H1 (cell line): Measurements from ENCODE around the gene KLF13. TPM values are rescaled to one million over a fixed set of nuclear protein-coding genes. Genes with fewer than 3 reads are reported as not detected.

Experiments
- CTCF ChIA-PET: fragments of 300-600 bp; sonication (Branson Sonifier 250); formaldehyde crosslinking; loops from one replicate; lab custom pipeline; 2021; ENCODE audit not compliant: partially characterized antibody; lab: Charles Lee
- POLR2A ChIA-PET: fragments of 300-600 bp; sonication (Branson Sonifier 250); formaldehyde crosslinking; loops from one replicate; lab custom pipeline; 2021; ENCODE audit warnings: inconsistent platforms; ENCODE audit not compliant: partially characterized antibody; lab: Charles Lee
- DNase-seq, 2 experiments: peaks; one replicate each; pipeline versions ENCODE4 v3.0.0 to v3.0.0-alpha.2; 2010 to 2022; ENCODE audit warnings: low spot score in 2 of 2, low read depth in 1 of 2, mixed read lengths in 1 of 2
- FAIRE-seq: peaks from 2 replicates; lab custom pipeline; 2011; peaks lifted over from hg19 to GRCh38; lab: Jason Lieb, UNC
- H2AFZ ChIP-seq: 2 replicates; pipeline ENCODE4 v1.8.1; 2012; ENCODE audit warnings: low read length, inconsistent platforms
- H2AK5ac ChIP-seq: 2 replicates; pipeline ENCODE4 v1.6.1; 2013; ENCODE audit warnings: low read depth, low read length
- H2BK120ac ChIP-seq: replicated peaks from 2 replicates; pipeline ENCODE3; 2013; ENCODE audit warnings: low read depth, low read length, inconsistent platforms
- H2BK12ac ChIP-seq: 2 replicates; pipeline ENCODE4 v1.6.1; 2013; ENCODE audit warnings: low read depth, low read length
- H2BK15ac ChIP-seq: 2 replicates; pipeline ENCODE4 v1.6.1; 2013; ENCODE audit warnings: low read length
- H2BK20ac ChIP-seq: 2 replicates; pipeline ENCODE4 v1.6.1; 2013; ENCODE audit warnings: low read length
- H2BK5ac ChIP-seq: 2 replicates; pipeline ENCODE4 v1.6.1; 2013; ENCODE audit warnings: low read depth, low read length
- H3K14ac ChIP-seq: 2 replicates; pipeline ENCODE4 v1.6.1; 2013; ENCODE audit warnings: inconsistent platforms; ENCODE audit not compliant: insufficient read length
- H3K18ac ChIP-seq: 2 replicates; pipeline ENCODE4 v1.6.1; 2013; ENCODE audit warnings: low read length; ENCODE audit errors: extremely low read depth
- H3K23ac ChIP-seq: 2 replicates; pipeline ENCODE4 v1.6.1; 2013; ENCODE audit warnings: inconsistent platforms; ENCODE audit not compliant: insufficient read length
- H3K23me2 ChIP-seq: 2 replicates; pipeline ENCODE4 v1.6.1; 2013; ENCODE audit warnings: low read depth, low read length
- H3K27ac ChIP-seq: 2 replicates; pipeline ENCODE4 v1.6.1; 2011; ENCODE audit warnings: low read depth, low read length, inconsistent platforms
- H3K27me3 ChIP-seq, 4 experiments: replicated peaks in 1 of 4; 1 replicate in 1 of 4; 2 replicates in 3 of 4; pipeline versions ENCODE4 v1.6.1 to v1.8.1; 2011 to 2013; ENCODE audit warnings: low read length in 3 of 4, mild to moderate bottlenecking in 3 of 4, inconsistent platforms in 2 of 4, mixed read lengths in 2 of 4, moderate library complexity in 1 of 4; ENCODE audit not compliant: control insufficient read depth in 3 of 4, insufficient read depth in 3 of 4; ENCODE audit errors: extremely low read depth in 1 of 4
- H3K36me3 ChIP-seq, 4 experiments: 2 replicates each; pipeline versions ENCODE4 v1.6.1 to v1.8.1; 2011 to 2013; ENCODE audit warnings: mild to moderate bottlenecking in 4 of 4, low read length in 3 of 4, moderate library complexity in 2 of 4, control low read depth in 1 of 4, inconsistent platforms in 1 of 4; ENCODE audit not compliant: insufficient read depth in 4 of 4, control insufficient read depth in 2 of 4
- H3K4ac ChIP-seq: replicated peaks from 2 replicates; pipeline ENCODE3; 2013; ENCODE audit warnings: low read length, low read depth, mixed read lengths, inconsistent platforms; ENCODE audit not compliant: insufficient read length
- H3K4me1 ChIP-seq, 4 experiments: replicated peaks in 1 of 4; 1 replicate in 1 of 4; 2 replicates in 3 of 4; pipeline versions ENCODE4 v1.6.1 to v1.8.1; 2011 to 2013; ENCODE audit warnings: low read length in 3 of 4, inconsistent platforms in 2 of 4, mixed read lengths in 1 of 4; ENCODE audit not compliant: insufficient read depth in 4 of 4, control insufficient read depth in 3 of 4
- H3K4me2 ChIP-seq, 2 experiments: 2 replicates each; pipeline versions ENCODE4 v1.6.1 to v1.8.1; 2011 to 2013; ENCODE audit warnings: low read depth in 2 of 2, low read length in 2 of 2, control low read depth in 1 of 2, inconsistent platforms in 1 of 2, mild to moderate bottlenecking in 1 of 2; ENCODE audit not compliant: insufficient read depth in 1 of 2
- H3K4me3 ChIP-seq, 4 experiments: fragments of 200-600, 300-600 bp in 1 of 4; sonication (generic), shearing (Covaris generic), sonication (Bioruptor Twin) in 1 of 4; 2 replicates each; pipeline versions ENCODE4 v1.5.1 to v1.8.1; 2011 to 2016; ENCODE audit warnings: low read length in 4 of 4, low read depth in 3 of 4, control low read depth in 2 of 4, inconsistent platforms in 2 of 4, mild to moderate bottlenecking in 2 of 4, mixed read lengths in 1 of 4, moderate library complexity in 1 of 4; ENCODE audit not compliant: insufficient read depth in 2 of 4; ENCODE audit errors: extremely low read depth in 1 of 4
- H3K56ac ChIP-seq: replicated peaks from 2 replicates; pipeline ENCODE3; 2013; ENCODE audit warnings: low read depth, mild to moderate bottlenecking, mixed read lengths, low read length, inconsistent platforms; ENCODE audit not compliant: insufficient read length
- H3K79me1 ChIP-seq: 2 replicates; pipeline ENCODE4 v1.6.1; 2013; ENCODE audit warnings: low read depth, low read length, control low read depth
- H3K79me2 ChIP-seq, 2 experiments: 2 replicates each; pipeline versions ENCODE4 v1.6.1 to v1.8.1; 2012 to 2013; ENCODE audit warnings: low read length in 2 of 2, mild to moderate bottlenecking in 2 of 2, inconsistent platforms in 1 of 2; ENCODE audit not compliant: insufficient read depth in 2 of 2, control insufficient read depth in 1 of 2
- H3K9ac ChIP-seq, 4 experiments: replicated peaks in 1 of 4; 1 replicate in 1 of 4; 2 replicates in 3 of 4; pipeline versions ENCODE4 v1.6.1 to v1.8.1; 2011 to 2013; ENCODE audit warnings: low read depth in 3 of 4, low read length in 3 of 4, control low read depth in 2 of 4, mild to moderate bottlenecking in 2 of 4, moderate library complexity in 2 of 4, inconsistent platforms in 1 of 4; ENCODE audit errors: extremely low read depth in 1 of 4
- H3K9me3 ChIP-seq, 2 experiments: 2 replicates each; pipeline versions ENCODE4 v1.6.1 to v1.8.1; 2012 to 2013; ENCODE audit warnings: mild to moderate bottlenecking in 2 of 2, moderate library complexity in 2 of 2, control low read depth in 1 of 2, inconsistent platforms in 1 of 2, low read depth in 1 of 2, low read length in 1 of 2, mixed read lengths in 1 of 2; ENCODE audit not compliant: insufficient read depth in 2 of 2
- H4K20me1 ChIP-seq, 2 experiments: replicated peaks in 1 of 2; 2 replicates each; pipeline versions ENCODE3 to v1.8.1; 2011 to 2013; ENCODE audit warnings: inconsistent platforms in 2 of 2, low read length in 2 of 2, mild to moderate bottlenecking in 1 of 2; ENCODE audit not compliant: insufficient read depth in 2 of 2, control insufficient read depth in 1 of 2
- H4K5ac ChIP-seq: 2 replicates; pipeline ENCODE4 v1.6.1; 2013; ENCODE audit warnings: low read length, low read depth, mixed read lengths, inconsistent platforms; ENCODE audit not compliant: insufficient read length
- H4K8ac ChIP-seq: 2 replicates; pipeline ENCODE4 v1.8.0; 2013; ENCODE audit warnings: mild to moderate bottlenecking, moderate library complexity, low read length, inconsistent platforms; ENCODE audit not compliant: insufficient read depth; ENCODE audit errors: extremely low read depth
- H4K91ac ChIP-seq: replicated peaks from 2 replicates; pipeline ENCODE3; 2013; ENCODE audit warnings: low read length, mixed read lengths, inconsistent platforms; ENCODE audit not compliant: insufficient read length
- CBX8 ChIP-seq: fragments of 300-800, 300-1000 bp; sonication (generic); IDR thresholded peaks from 2 replicates; pipeline ENCODE4 v1.7.1; 2016; ENCODE audit warnings: low read depth, low read length, borderline replicate concordance
- HDAC2 ChIP-seq, 2 experiments: fragments of 300-600 bp in 1 of 2; sonication (generic) in 1 of 2; IDR thresholded peaks; 2 replicates each; pipeline ENCODE4 v1.6.1; 2011 to 2012; ENCODE audit warnings: low read depth in 2 of 2, low read length in 2 of 2, mild to moderate bottlenecking in 2 of 2, moderate library complexity in 2 of 2, borderline replicate concordance in 1 of 2, inconsistent platforms in 1 of 2
- KDM5A ChIP-seq: fragments of 200-600 bp; IDR thresholded peaks from 2 replicates; pipeline ENCODE4 v1.7.1; 2012; ENCODE audit warnings: mild to moderate bottlenecking, low read length, inconsistent platforms, mixed read lengths
- POLR2A ChIP-seq, 2 experiments: IDR thresholded peaks; 1 replicate in 1 of 2; 2 replicates in 1 of 2; pipeline ENCODE4 v1.6.1; 2011; ENCODE audit warnings: low read depth in 2 of 2, low read length in 2 of 2, mild to moderate bottlenecking in 2 of 2; ENCODE audit errors: control extremely low read depth in 1 of 2
- SP1 ChIP-seq: IDR thresholded peaks from 2 replicates; pipeline ENCODE4 v1.6.1; 2011; ENCODE audit warnings: low read depth, low read length
- TCF12 ChIP-seq: IDR thresholded peaks from 2 replicates; pipeline ENCODE4 v1.6.1; 2011; ENCODE audit warnings: low read depth, mild to moderate bottlenecking, low read length
- TEAD4 ChIP-seq: IDR thresholded peaks from 2 replicates; pipeline ENCODE4 v1.6.1; 2012; ENCODE audit warnings: low read depth, low read length, inconsistent platforms, mixed read lengths
- WGBS, 2 experiments: shearing (Covaris generic) in 1 of 2; methylation state at CpG; one replicate each; pipeline versions ENCODE4 v1.1.6 to v1.1.7; 2013 to 2015; ENCODE audit warnings: low lambda C conversion rate in 2 of 2, mixed read lengths in 2 of 2, inconsistent platforms in 1 of 2, low coverage in 1 of 2, missing lambda C conversion rate in 1 of 2; ENCODE audit not compliant: insufficient replicate concordance in 2 of 2, insufficient coverage in 1 of 2, insufficient read length in 1 of 2; ENCODE audit errors: extremely low coverage in 1 of 2, missing lambda C conversion rate in 1 of 2; 5-methylcytosine and 5-hydroxymethylcytosine counted together
- polyA plus RNA-seq, 7 experiments: library from polyadenylated mRNA; depleted of rRNA in 3 of 7; stranded (reverse) in 5 of 7; unstranded in 2 of 7; fragments of >200 nt in 5 of 7; fragments of 200-250 nt in 2 of 7; gene quantifications; 1 replicate in 5 of 7; 2 replicates in 1 of 7; 4 replicates in 1 of 7; pipeline versions ENCODE4 v1.2.1 to v1.2.3, GENCODE V29; 2011 to 2013; ENCODE audit warnings: missing spikeins in 2 of 7, mixed read lengths in 2 of 7
- total RNA-seq: library from RNA; stranded (reverse); fragmentation: NEBNext Ultra II Directional; extraction: Animal tissue kit (Norgen Biotek cat#: 25700); gene quantifications from 2 replicates; pipeline ENCODE4 v1.2.1, GENCODE V29; 2021

Gene KLF13
- total and polyA plus RNA-seq, 2 of the 8 experiments (the other 6 are each of a cell fraction or from before 2014, with no cell fraction given), result 18.3 to 33.4 TPM

- H3K4me1 ChIP-seq, result peaks cover 0 to 18% (median 2%) of the 10 kb centered on the region in 4 experiments; a peak in 6 of 7 replicates
- POLR2A ChIA-PET, result no interaction called here
- no peak for DNase-seq
- no peaks in the 10 kb centered on the region for H3K27me3 ChIP-seq
- H3K23ac ChIP-seq, result no peak overlapping the region
- no peak for FAIRE-seq
- H4K5ac ChIP-seq, result no peak overlapping the region
- no peak overlapping the region for H2BK120ac ChIP-seq
- H2BK12ac ChIP-seq, result no peak overlapping the region
- 90% methylated on average over 7 of the region's 7 CpGs; no CpG with 5 or more reads in 1 of the 2 experiments for WGBS, 2 experiments
- H3K23me2 ChIP-seq, result no peaks in the 10 kb centered on the region
- H3K9me3 ChIP-seq, result no peaks in the 10 kb centered on the region
- no peak overlapping the region for H3K4ac ChIP-seq
- peaks cover 30% of the 10 kb centered on the region for H3K79me1 ChIP-seq
- H3K4me3 ChIP-seq, result no peak overlapping the region
- H3K4me2 ChIP-seq, result no peak overlapping the region
- no peak overlapping the region for H3K14ac ChIP-seq
- H3K9ac ChIP-seq, result no peak overlapping the region
- H3K18ac ChIP-seq, result no peak overlapping the region
- H2AK5ac ChIP-seq, result no peak overlapping the region
- no peak overlapping the region for H2BK5ac ChIP-seq
- H3K56ac ChIP-seq, result no peak overlapping the region
- peaks cover 2 to 96% of the 10 kb centered on the region in 2 experiments; a peak in 3 of 4 replicates for H3K79me2 ChIP-seq
- no peak overlapping the region for H3K27ac ChIP-seq
- H4K8ac ChIP-seq, result no peak overlapping the region
- no peak overlapping the region for H2BK15ac ChIP-seq
- CTCF ChIA-PET, result interaction anchor here (1.1 to 1.3 kb wide), 2 partner anchors 8 to 25 kb away, joined by 5 read pairs; no protein-coding TSS in a partner anchor
- H3K36me3 ChIP-seq, result no peaks in the 10 kb centered on the region
- no peak overlapping the region for H4K91ac ChIP-seq
- no peak overlapping the region for H2BK20ac ChIP-seq
- peaks cover 24 to 64% of the 10 kb centered on the region in 2 experiments for H4K20me1 ChIP-seq
- H2AFZ ChIP-seq, result no peak overlapping the region
- no peak for TF ChIP-seq POLR2A (IDR thresholded peaks at IDR 0.05; ENCODE audit: control extremely low read depth in 1 of 2, low read depth in 2 of 2, low read length in 2 of 2)
- no peak for TF ChIP-seq TEAD4
- TF ChIP-seq TCF12, result no peak
- TF ChIP-seq SP1, result no peak
- TF ChIP-seq HDAC2 (IDR thresholded peaks at IDR 0.05; ENCODE audit: borderline replicate concordance in 1 of 2, low read depth in 2 of 2, low read length in 2 of 2), result no peak
- TF ChIP-seq KDM5A, result no peak
- TF ChIP-seq CBX8, result no peak
Measured at GRCh38 chr15:31340592-31340991, 14.0 kb downstream of the KLF13 start.
